OCI-LY1 (cell line): ENCODE measurements around the gene SORBS1.

Experiments used
- H2AFZ ChIP-seq: fragments of 200-600 bp; sonication (generic), shearing (Covaris generic); 2 replicates; pipeline ENCODE4 v1.6.0; 2014; ENCODE audit warnings: antibody characterized with exemption, mild to moderate bottlenecking, low read length
- H3F3A ChIP-seq: fragments of 200-600 bp; sonication (generic), shearing (Covaris generic); 2 replicates; pipeline ENCODE4 v1.6.0; 2014; ENCODE audit warnings: mild to moderate bottlenecking, antibody characterized with exemption, low read length, moderate library complexity; ENCODE audit not compliant: insufficient read depth
- H3K27ac ChIP-seq: fragments of 200-600 bp; sonication (generic); 2 replicates; pipeline ENCODE4 v1.5.1; 2014; ENCODE audit warnings: low read length, mixed run types, mild to moderate bottlenecking, low read depth; ENCODE audit not compliant: poor library complexity, severe bottlenecking
- H3K27me3 ChIP-seq: fragments of 200-600 bp; sonication (generic); 2 replicates; pipeline ENCODE4 v1.6.0; 2014; ENCODE audit warnings: antibody characterized with exemption, mild to moderate bottlenecking, low read length, moderate library complexity; ENCODE audit not compliant: insufficient read depth
- H3K36me3 ChIP-seq: fragments of 200-600 bp; sonication (generic); 2 replicates; pipeline ENCODE4 v1.6.1; 2014; ENCODE audit warnings: mild to moderate bottlenecking, antibody characterized with exemption, low read length, moderate library complexity, mixed read lengths; ENCODE audit not compliant: insufficient read depth
- H3K4me1 ChIP-seq: fragments of 200-600 bp; sonication (generic); 2 replicates; pipeline ENCODE4 v1.5.1; 2014; ENCODE audit warnings: mild to moderate bottlenecking, low read length, moderate library complexity; ENCODE audit not compliant: insufficient read depth, severe bottlenecking
- H3K4me2 ChIP-seq: fragments of 200-600 bp; sonication (generic), shearing (Covaris generic); 2 replicates; pipeline ENCODE4 v1.6.1; 2014; ENCODE audit warnings: low read length
- H3K4me3 ChIP-seq: fragments of 200-600 bp; sonication (generic); 2 replicates; pipeline ENCODE4 v1.5.1; 2014; ENCODE audit warnings: low read length, low read depth, mild to moderate bottlenecking, mixed read lengths; ENCODE audit not compliant: poor library complexity, severe bottlenecking
- H3K79me2 ChIP-seq: fragments of 200-600 bp; shearing (Covaris generic); 2 replicates; pipeline ENCODE4 v1.6.1; 2016; ENCODE audit warnings: mixed run types, low read length, mixed read lengths; ENCODE audit not compliant: insufficient read depth
- H3K9ac ChIP-seq: fragments of 200-600 bp; sonication (generic), shearing (Covaris generic); 2 replicates; pipeline ENCODE4 v1.6.1; 2014; ENCODE audit warnings: mild to moderate bottlenecking, low read length, mixed read lengths
- H3K9me2 ChIP-seq: fragments of 200-600 bp; sonication (generic), shearing (Covaris generic); 2 replicates; pipeline ENCODE4 v1.6.1; 2014; ENCODE audit warnings: low read depth, mild to moderate bottlenecking, low read length, mixed read lengths
- H3K9me3 ChIP-seq: fragments of 200-600 bp; shearing (Covaris generic); 2 replicates; pipeline ENCODE4 v1.6.1; 2014; ENCODE audit warnings: low read length, mixed read lengths
- H4K20me1 ChIP-seq: fragments of 200-600 bp; sonication (generic), shearing (Covaris generic); 2 replicates; pipeline ENCODE4 v1.6.0; 2016; ENCODE audit warnings: mild to moderate bottlenecking, low read length; ENCODE audit not compliant: insufficient read depth
- EZH2 ChIP-seq: fragments of 200-600 bp; sonication (generic), shearing (Covaris generic); IDR thresholded peaks from 2 replicates; pipeline ENCODE4 v1.8.0; 2017; ENCODE audit warnings: borderline replicate concordance, mixed run types, mild to moderate bottlenecking, antibody characterized with exemption, low read length, moderate library complexity, mixed read lengths
- TF ChIP-seq, protein P1 (sequence below): fragments of 200-600 bp; sonication (generic), shearing (Covaris generic); IDR thresholded peaks from 2 replicates; pipeline ENCODE4 v1.5.1; 2017; ENCODE audit warnings: mild to moderate bottlenecking, antibody characterized with exemption, low read length, moderate library complexity, mixed read lengths

SORBS1 gene

DNA sequence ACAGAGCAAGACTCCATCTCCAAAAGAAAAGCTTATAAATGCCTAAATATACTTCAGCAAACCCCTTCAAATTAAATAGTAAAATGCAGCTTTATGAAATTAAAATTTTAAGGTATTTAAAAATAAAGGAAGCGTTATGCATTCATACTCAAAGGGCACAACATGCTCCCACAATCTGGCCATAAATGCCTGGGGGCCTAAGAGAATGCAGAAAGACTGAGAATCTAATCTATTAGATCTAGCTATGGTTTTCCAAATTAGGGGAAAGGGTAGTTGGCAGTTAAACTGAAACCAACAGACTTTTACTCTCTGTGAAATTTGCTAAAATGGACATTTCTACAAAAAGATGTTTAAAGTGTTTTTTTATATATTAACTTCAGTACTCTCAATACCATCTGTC, 40.6 kb downstream of the SORBS1 start:
- Histone ChIP-seq H3K9me3 (no peaks in the 10 kb centered on the region), H3K36me3 (no peaks in the 10 kb centered on the region), H3K9me2 (no peaks in the 10 kb centered on the region), H3K4me3 (no peak overlapping the region), H3K79me2 (no peaks in the 10 kb centered on the region), H3F3A (no peaks in the 10 kb centered on the region), H3K27me3 (no peaks in the 10 kb centered on the region), H2AFZ (no peak overlapping the region), H3K27ac (no peak overlapping the region), H4K20me1 (no peaks in the 10 kb centered on the region), H3K9ac (no peak overlapping the region), H3K4me2 (no peak overlapping the region), H3K4me1 (no peaks in the 10 kb centered on the region)
- TF ChIP-seq EZH2 = no peak

DNA sequence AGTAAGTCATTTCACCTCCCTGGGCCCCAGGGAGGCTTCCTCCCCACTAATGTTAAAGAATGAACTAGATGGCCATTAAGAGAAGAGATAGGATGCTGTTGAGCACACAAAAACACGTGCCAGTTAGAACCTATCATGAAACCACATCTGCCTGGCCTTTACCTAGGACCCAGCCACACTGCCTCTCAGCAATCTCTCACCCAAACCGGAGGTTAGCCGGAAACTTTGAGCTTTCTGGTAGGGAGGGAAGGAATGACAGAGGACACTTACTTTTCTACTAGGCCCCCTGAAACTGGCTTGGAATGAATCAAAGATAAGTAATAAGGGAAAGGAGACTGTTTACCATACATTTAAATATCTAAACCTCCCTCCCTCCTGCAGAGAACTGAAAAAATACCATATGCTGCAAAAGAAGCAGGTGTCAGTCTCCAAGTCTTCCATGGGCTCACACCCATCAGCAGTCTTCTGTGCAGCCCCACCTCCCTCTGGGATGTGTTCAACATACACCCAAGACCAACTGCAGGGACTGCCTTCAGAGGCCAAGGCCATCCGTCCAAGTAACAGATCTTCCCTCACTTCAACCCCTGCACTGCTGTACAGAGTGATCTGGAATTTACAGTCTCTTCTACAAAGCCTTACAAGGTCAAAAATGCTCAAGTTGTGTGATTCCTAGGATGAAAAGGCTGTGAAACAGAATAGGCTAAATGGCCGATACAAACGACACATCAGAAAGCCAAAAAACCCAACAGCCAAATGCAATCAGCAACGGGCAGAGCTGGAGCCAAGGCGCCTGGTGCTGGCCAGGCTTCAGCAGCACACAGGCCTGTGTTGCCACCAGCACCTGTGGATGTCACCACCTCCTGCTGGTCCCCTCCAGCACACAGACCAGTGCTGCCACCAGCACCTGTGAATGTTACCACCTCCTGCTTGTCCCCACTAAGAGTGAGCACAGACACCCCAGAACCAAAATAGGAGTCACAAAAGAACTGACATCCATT, 42.4 kb downstream of the SORBS1 start:
- H3F3A ChIP-seq = no peaks in the 10 kb centered on the region

DNA sequence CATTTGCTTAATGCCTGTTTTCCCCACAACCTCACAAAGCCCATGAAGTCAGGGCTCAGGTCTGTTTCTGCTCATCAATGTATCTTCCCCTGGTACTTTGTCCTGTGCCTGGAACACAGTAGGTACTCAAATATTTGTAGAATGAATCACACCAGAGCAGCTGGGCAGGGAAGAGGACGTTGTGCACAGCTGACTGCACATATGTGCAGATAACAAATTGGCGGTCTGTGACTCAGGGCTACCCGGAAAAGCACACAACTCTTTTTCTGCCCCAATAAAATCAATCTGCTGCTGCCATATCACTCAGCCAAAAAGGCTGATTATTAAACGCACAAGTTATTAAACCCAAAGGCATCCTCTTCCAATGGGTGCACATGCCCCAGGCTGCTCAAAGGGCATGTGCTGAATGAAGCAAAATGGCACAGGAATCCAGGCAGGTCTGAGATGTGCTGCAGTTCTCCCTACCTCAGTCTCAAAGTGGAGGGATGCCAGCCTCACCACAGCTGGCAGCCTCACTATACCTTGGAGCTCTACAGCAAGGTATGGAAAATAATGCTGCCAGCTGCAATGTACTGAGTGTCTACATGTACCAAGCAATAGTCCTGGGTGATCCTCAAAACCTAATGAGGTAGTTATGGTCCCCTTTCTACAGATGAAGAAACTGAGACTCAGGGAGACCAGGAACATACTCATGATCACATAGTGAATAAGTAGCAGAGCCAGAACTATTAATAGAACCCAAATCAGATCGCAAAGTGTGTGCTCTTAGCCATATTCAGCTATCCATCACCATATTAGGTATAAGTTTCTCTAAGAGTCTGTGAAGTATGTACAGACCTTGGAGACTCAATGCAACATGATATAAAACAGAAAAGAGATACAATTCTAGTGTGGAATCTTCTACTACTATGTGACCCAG, 43.4 kb downstream of the SORBS1 start:
- H3K4me2 ChIP-seq = no peak overlapping the region
- no peaks in the 10 kb centered on the region for H3K79me2 ChIP-seq
- no peaks in the 10 kb centered on the region for H3K9me2 ChIP-seq
- no peaks in the 10 kb centered on the region for H3K36me3 ChIP-seq
- no peaks in the 10 kb centered on the region for H3K9me3 ChIP-seq
- no peaks in the 10 kb centered on the region for H4K20me1 ChIP-seq
- no peak overlapping the region for H3K9ac ChIP-seq
- no peak overlapping the region for H2AFZ ChIP-seq
- H3K27ac ChIP-seq = no peak overlapping the region
- H3K27me3 ChIP-seq = no peaks in the 10 kb centered on the region
- no peaks in the 10 kb centered on the region for H3F3A ChIP-seq
- no peak overlapping the region for H3K4me3 ChIP-seq
- no peaks in the 10 kb centered on the region for H3K4me1 ChIP-seq
- no peak for TF ChIP-seq EZH2
- TF ChIP-seq, protein P1, sequence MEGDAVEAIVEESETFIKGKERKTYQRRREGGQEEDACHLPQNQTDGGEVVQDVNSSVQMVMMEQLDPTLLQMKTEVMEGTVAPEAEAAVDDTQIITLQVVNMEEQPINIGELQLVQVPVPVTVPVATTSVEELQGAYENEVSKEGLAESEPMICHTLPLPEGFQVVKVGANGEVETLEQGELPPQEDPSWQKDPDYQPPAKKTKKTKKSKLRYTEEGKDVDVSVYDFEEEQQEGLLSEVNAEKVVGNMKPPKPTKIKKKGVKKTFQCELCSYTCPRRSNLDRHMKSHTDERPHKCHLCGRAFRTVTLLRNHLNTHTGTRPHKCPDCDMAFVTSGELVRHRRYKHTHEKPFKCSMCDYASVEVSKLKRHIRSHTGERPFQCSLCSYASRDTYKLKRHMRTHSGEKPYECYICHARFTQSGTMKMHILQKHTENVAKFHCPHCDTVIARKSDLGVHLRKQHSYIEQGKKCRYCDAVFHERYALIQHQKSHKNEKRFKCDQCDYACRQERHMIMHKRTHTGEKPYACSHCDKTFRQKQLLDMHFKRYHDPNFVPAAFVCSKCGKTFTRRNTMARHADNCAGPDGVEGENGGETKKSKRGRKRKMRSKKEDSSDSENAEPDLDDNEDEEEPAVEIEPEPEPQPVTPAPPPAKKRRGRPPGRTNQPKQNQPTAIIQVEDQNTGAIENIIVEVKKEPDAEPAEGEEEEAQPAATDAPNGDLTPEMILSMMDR = no peak

More for the DNA sequence above, 42.4 kb downstream of the SORBS1 start:
- Histone ChIP-seq H3K9me2 (no peaks in the 10 kb centered on the region), H3K4me2 (no peak overlapping the region), H3K36me3 (no peaks in the 10 kb centered on the region), H3K27ac (no peak overlapping the region), H3K9ac (no peak overlapping the region), H4K20me1 (no peaks in the 10 kb centered on the region), H3K9me3 (no peaks in the 10 kb centered on the region), H3K79me2 (no peaks in the 10 kb centered on the region), H3K4me1 (no peaks in the 10 kb centered on the region), H3K4me3 (no peak overlapping the region), H3K27me3 (no peaks in the 10 kb centered on the region), H2AFZ (no peak overlapping the region)
- TF ChIP-seq, protein P1 = no peak
- no peak for TF ChIP-seq EZH2
